B cell (primary cell): Measurements from ENCODE around the gene XYLT1. TPM values are rescaled to one million over a fixed set of nuclear protein-coding genes. Genes with fewer than 3 reads are reported as not detected.

Experiments
- ATAC-seq: fragments of 200-7000 bp; cut with Tn5 transposase; one replicate; pipeline ENCODE4 v1.10.0; 2021; ENCODE audit warnings: low read depth, mild to moderate bottlenecking, moderate number of reproducible peaks, moderate library complexity
- CTCF ChIA-PET: fragments of 350-600 bp; sonication (Branson Sonifier 250); formaldehyde crosslinking; loops from one replicate; lab custom pipeline; 2021; ENCODE audit warnings: antibody characterized with exemption, inconsistent platforms; lab: Charles Lee
- POLR2A ChIA-PET: fragments of 350-600 bp; sonication (Branson Sonifier 250); formaldehyde crosslinking; loops from one replicate; lab custom pipeline; 2021; ENCODE audit warnings: antibody characterized with exemption; lab: Charles Lee
- DNase-seq: peaks from one replicate; pipeline ENCODE4 v3.0.0; 2013
- H2AFZ ChIP-seq: 2 replicates; pipeline ENCODE4 v1.6.1; 2012; ENCODE audit warnings: mild to moderate bottlenecking, low read depth, low read length; ENCODE audit not compliant: insufficient read depth, poor library complexity, severe bottlenecking
- H3K27ac ChIP-seq, 2 donors: 1 replicate in 1 of 2; 2 replicates in 1 of 2; pipeline ENCODE4 v1.5.1; 2012 to 2013; ENCODE audit warnings: low read length in 2 of 2, mild to moderate bottlenecking in 2 of 2, moderate library complexity in 1 of 2
- H3K27me3 ChIP-seq, 4 experiments: fragments of 200-600 bp in 1 of 4; sonication (generic) in 1 of 4; replicated peaks in 1 of 4; 1 replicate in 2 of 4; 2 replicates in 2 of 4; pipeline versions ENCODE4 v1.6.1 to v1.7.0; 2013 to 2016; ENCODE audit warnings: low read length in 3 of 4, mild to moderate bottlenecking in 2 of 4, mixed read lengths in 1 of 4, moderate library complexity in 1 of 4; ENCODE audit not compliant: insufficient read depth in 4 of 4, control insufficient read depth in 3 of 4; ENCODE audit errors: control extremely low read depth in 1 of 4
- H3K36me3 ChIP-seq, 2 experiments: replicated peaks in 1 of 2; 1 replicate in 1 of 2; 2 replicates in 1 of 2; pipeline versions ENCODE4 v1.6.1 to v1.7.1; 2013; ENCODE audit warnings: low read length in 1 of 2; ENCODE audit not compliant: insufficient read depth in 2 of 2, control insufficient read depth in 1 of 2; ENCODE audit errors: control extremely low read depth in 1 of 2, extremely low read depth in 1 of 2
- H3K4me1 ChIP-seq, 2 donors: fragments of 200-600 bp in 1 of 2; sonication (generic) in 1 of 2; 1 replicate in 1 of 2; 2 replicates in 1 of 2; pipeline versions ENCODE4 v1.5.1 to v1.6.1; 2013 to 2017; ENCODE audit warnings: low read length in 2 of 2; ENCODE audit not compliant: control insufficient read depth in 2 of 2, insufficient read depth in 2 of 2
- H3K4me2 ChIP-seq: replicated peaks from 2 replicates; pipeline ENCODE3; 2012; ENCODE audit warnings: mild to moderate bottlenecking, low read depth, low read length; ENCODE audit not compliant: poor library complexity, severe bottlenecking
- H3K4me3 ChIP-seq, 5 experiments: fragments of 200-600 bp in 1 of 5; sonication (generic) in 1 of 5; 1 replicate in 3 of 5; 2 replicates in 2 of 5; pipeline versions ENCODE4 v1.5.1 to v1.7.0; 2011 to 2016; ENCODE audit warnings: low read length in 4 of 5, mild to moderate bottlenecking in 4 of 5, low read depth in 2 of 5, control low read depth in 1 of 5, moderate library complexity in 1 of 5; ENCODE audit not compliant: insufficient read depth in 1 of 5; ENCODE audit errors: control extremely low read depth in 1 of 5, extremely low read depth in 1 of 5
- H3K79me2 ChIP-seq: fragments of 200-600 bp; sonication (generic); one replicate; pipeline ENCODE4 v1.6.0; 2016; ENCODE audit warnings: low read length; ENCODE audit not compliant: control insufficient read depth, insufficient read depth
- H3K9ac ChIP-seq: fragments of 200-600 bp; sonication (generic); 2 replicates; pipeline ENCODE4 v1.6.1; 2017; ENCODE audit warnings: mild to moderate bottlenecking, low read length, moderate library complexity
- H3K9me3 ChIP-seq, 3 donors: one replicate each; pipeline versions ENCODE4 v1.6.1 to v1.7.1; 2013; ENCODE audit warnings: low read length in 2 of 3; ENCODE audit not compliant: control insufficient read depth in 2 of 3, insufficient read depth in 1 of 3; ENCODE audit errors: control extremely low read depth in 1 of 3
- H4K20me1 ChIP-seq: 2 replicates; pipeline ENCODE4 v1.6.0; 2012; ENCODE audit warnings: mild to moderate bottlenecking, low read length; ENCODE audit not compliant: insufficient read depth, control insufficient read depth, poor library complexity, severe bottlenecking
- H3K27ac Mint-ChIP-seq: one replicate; pipeline ENCODE4 v1.8.0; 2021; ENCODE audit warnings: mixed read lengths
- H3K27me3 Mint-ChIP-seq: one replicate; pipeline ENCODE4 v1.8.0; 2021; ENCODE audit warnings: mixed read lengths
- H3K4me1 Mint-ChIP-seq: one replicate; pipeline ENCODE4 v1.8.0; 2021; ENCODE audit warnings: mixed read lengths
- H3K4me3 Mint-ChIP-seq: one replicate; pipeline ENCODE4 v1.8.0; 2021; ENCODE audit warnings: mixed read lengths
- H3K9me3 Mint-ChIP-seq: one replicate; pipeline ENCODE4 v1.8.0; 2022; ENCODE audit warnings: mixed read lengths; ENCODE audit not compliant: insufficient read depth
- CTCF ChIP-seq: fragments of 200-600 bp; IDR thresholded peaks from one replicate; pipeline ENCODE4 v1.8.0; 2022; ENCODE audit warnings: antibody characterized with exemption, mild to moderate bottlenecking
- EZH2 ChIP-seq: IDR thresholded peaks from 2 replicates; pipeline ENCODE4 v1.6.1; 2012; ENCODE audit warnings: borderline replicate concordance, low read depth, mild to moderate bottlenecking, moderate library complexity, low read length; ENCODE audit not compliant: insufficient read depth, poor library complexity, severe bottlenecking
- WGBS: methylation state at CpG from one replicate; pipeline ENCODE4 v1.1.5; 2013; ENCODE audit warnings: missing lambda C conversion rate; ENCODE audit not compliant: insufficient coverage; 5-methylcytosine and 5-hydroxymethylcytosine counted together
- intact Hi-C: fragments of 100-400 bp; cut with micrococcal nuclease; formaldehyde crosslinking; loops from one replicate; pipeline ENCODE4 v1.10.0; 2022
- polyA plus RNA-seq: library from polyadenylated mRNA; depleted of rRNA; stranded (reverse); fragments of >200 nt; gene quantifications from 2 replicates; pipeline ENCODE4 v1.2.3, GENCODE V29; 2012
- total RNA-seq, 2 donors: library from RNA; stranded (reverse); fragments of 120-200 nt in 1 of 2; gene quantifications; 1 replicate in 1 of 2; 2 replicates in 1 of 2; pipeline versions ENCODE4 v1.2.3 to v1.2.4, GENCODE V29; 2013 to 2022

Gene XYLT1
- total and polyA plus RNA-seq, 2 donors (not counting 1 experiment from before 2014, with no cell fraction given) = 8.7 to 59.6 TPM

GRCh38 chr16:17222871-17223401, 247.8 kb downstream of the XYLT1 start:
- intact Hi-C loops = no loop called here
- H3K9me3 Mint-ChIP-seq = no peaks in the 10 kb centered on the region
- Histone ChIP-seq H4K20me1 (peaks cover 8% of the 10 kb centered on the region), H2AFZ (no peak overlapping the region), H3K4me1 (peaks cover 27 to 31% of the 10 kb centered on the region in 2 donors), H3K27ac (no peak overlapping the region), H3K79me2 (peaks cover 49% of the 10 kb centered on the region), H3K9me3 (no peaks in the 10 kb centered on the region), H3K36me3 (no peaks in the 10 kb centered on the region), H3K4me2 (peak overlapping the region; percentile 14), H3K27me3 (no peaks in the 10 kb centered on the region), H3K9ac (no peak overlapping the region), H3K4me3 (no peak overlapping the region)
- H3K4me3 Mint-ChIP-seq = no peak overlapping the region
- WGBS = 53% methylated on average over 8 of the region's 12 CpGs
- H3K27ac Mint-ChIP-seq = no peak overlapping the region
- CTCF ChIA-PET = interaction anchor here (1.8 kb wide), 1 partner anchor 79 kb away, joined by 4 read pairs; no protein-coding TSS in a partner anchor
- no peak for DNase-seq
- H3K4me1 Mint-ChIP-seq = peaks cover 32% of the 10 kb centered on the region
- no peaks in the 10 kb centered on the region for H3K27me3 Mint-ChIP-seq
- POLR2A ChIA-PET = no interaction called here
- TF ChIP-seq EZH2 = no peak
- no peak for TF ChIP-seq CTCF
- ATAC-seq = no peak

- H3K36me3 ChIP-seq = peaks cover 0 to 13% of the 10 kb centered on the region in 2 experiments
- no peaks in the 10 kb centered on the region for H3K27me3 ChIP-seq
- H2AFZ ChIP-seq = no peak overlapping the region
- H3K4me3 ChIP-seq = no peak overlapping the region
- H3K4me3 Mint-ChIP-seq = no peak overlapping the region
- no peaks in the 10 kb centered on the region for H3K9me3 Mint-ChIP-seq
- peaks cover 30% of the 10 kb centered on the region for H4K20me1 ChIP-seq
- intact Hi-C loops = no loop called here
- DNase-seq (no peak), ATAC-seq (no peak)
- H3K27ac ChIP-seq = no peak overlapping the region
- H3K27me3 Mint-ChIP-seq = no peaks in the 10 kb centered on the region
- peaks cover 49% of the 10 kb centered on the region for H3K79me2 ChIP-seq
- 86% methylated on average over 1 of the region's 2 CpGs for WGBS
- POLR2A ChIA-PET = no interaction called here
- no peak overlapping the region for H3K9ac ChIP-seq
- CTCF ChIA-PET = no interaction called here
- no peaks in the 10 kb centered on the region for H3K9me3 ChIP-seq
- H3K4me1 Mint-ChIP-seq = peaks cover 26% of the 10 kb centered on the region
- no peak overlapping the region for H3K27ac Mint-ChIP-seq
- TF ChIP-seq CTCF (no peak), EZH2 (no peak)
- H3K4me2 ChIP-seq = no peak overlapping the region
- peaks cover 21 to 27% of the 10 kb centered on the region in 2 donors for H3K4me1 ChIP-seq
These were observed 250.8 kb downstream of the XYLT1 start for GRCh38 chr16:17219991-17220390.
